Stimulated activated naive B cell treated with anti-CD40 and anti-IgM and Interleukin-4, amounts not matched to agents 10 μg/mL and 1 μg/mL and 100 μg/mL, for 72 hours (primary cell): ENCODE results near the gene PLD2.

Experiments
- ATAC-seq, 2 donors: fragments of 150-1000 bp; cut with Tn5 transposase; replicated peaks; 2 replicates each; pipeline ENCODE4 v1.10.0; 2021; ENCODE audit warnings: moderate library complexity in 1 of 2
- DNase-seq: peaks from one replicate; pipeline ENCODE4 v3.0.0; 2021
- H3K27ac Mint-ChIP-seq: one replicate; pipeline ENCODE4 v1.8.0; 2022; ENCODE audit warnings: mild to moderate bottlenecking, mixed read lengths
- H3K27me3 Mint-ChIP-seq, 2 donors: one replicate each; pipeline ENCODE4 v1.8.0; 2022; ENCODE audit warnings: mixed read lengths in 2 of 2
- H3K36me3 Mint-ChIP-seq, 2 donors: one replicate each; pipeline ENCODE4 v1.8.0; 2022; ENCODE audit warnings: mixed read lengths in 2 of 2, mild to moderate bottlenecking in 1 of 2
- H3K4me1 Mint-ChIP-seq, 2 donors: one replicate each; pipeline ENCODE4 v1.8.0; 2022; ENCODE audit warnings: mixed read lengths in 2 of 2, mild to moderate bottlenecking in 1 of 2
- H3K4me3 Mint-ChIP-seq, 2 donors: one replicate each; pipeline ENCODE4 v1.8.0; 2022; ENCODE audit warnings: mild to moderate bottlenecking in 2 of 2, mixed read lengths in 2 of 2, moderate library complexity in 1 of 2
- H3K9me3 Mint-ChIP-seq, 2 donors: one replicate each; pipeline ENCODE4 v1.8.0; 2022; ENCODE audit warnings: mixed read lengths in 2 of 2, mild to moderate bottlenecking in 1 of 2

The PLD2 gene

DNA sequence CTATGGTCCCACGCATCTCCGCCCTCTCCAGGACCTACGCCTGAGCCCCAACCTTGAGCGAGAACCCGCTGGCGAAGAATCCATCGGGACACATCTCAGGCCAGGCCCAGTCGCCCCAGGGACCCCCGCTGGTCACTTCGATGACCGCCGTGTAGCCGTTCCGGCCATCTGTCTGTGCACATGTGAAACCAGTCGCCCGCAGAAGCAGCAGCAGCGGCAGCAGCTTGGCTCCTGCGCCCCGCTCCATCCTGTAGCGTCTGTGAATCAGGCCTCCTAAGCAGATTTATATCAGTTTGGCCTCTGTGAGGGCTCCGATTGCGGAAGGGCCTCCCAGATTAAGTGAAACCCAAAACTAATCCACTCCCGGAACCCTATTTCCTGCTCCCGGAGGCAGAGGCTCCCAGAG is 20.8 kb upstream of the PLD2 start, which contains the start of gene VMO1:
Gene VMO1, minus strand, starts transcription at position 259 of the 406 bp plus-strand sequence. Its CDS starts 12 bp downstream, at position 247.
- H3K4me3 Mint-ChIP-seq, result peak within 1 kb of the TSS; percentile 41 to 70

DNA sequence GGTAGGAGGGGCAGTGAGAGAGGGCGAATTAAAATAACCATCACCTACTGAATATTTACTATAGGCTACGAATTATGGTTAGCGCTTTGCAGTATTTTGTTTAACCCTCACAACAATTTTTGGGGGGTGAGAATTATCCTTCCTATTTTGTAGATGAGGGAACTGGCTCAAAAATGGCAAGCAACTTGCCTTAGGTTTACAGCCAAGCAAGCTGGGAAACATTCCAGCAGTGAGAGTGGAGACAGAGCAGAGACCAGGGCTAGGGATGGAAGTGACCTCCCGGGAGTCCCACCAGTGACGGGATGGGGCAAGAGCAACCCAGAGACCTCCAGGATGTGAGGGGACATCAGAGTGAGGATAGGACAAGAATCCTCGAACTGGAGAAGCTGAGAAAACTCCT is 20.4 kb upstream of the PLD2 start:
- Mint-ChIP-seq H3K36me3 (peaks cover 0 to 2% of the 10 kb centered on the region in 2 donors), H3K27me3 (peaks cover 48 to 70% of the 10 kb centered on the region in 2 donors), H3K27ac (no peak overlapping the region), H3K4me3 (peak overlapping the region in 1 of 2 donors; percentile 44), H3K4me1 (peaks cover 21 to 46% of the 10 kb centered on the region in 2 donors), H3K9me3 (peaks cover 0 to 2% of the 10 kb centered on the region in 2 donors)
- no peak for DNase-seq
- ATAC-seq, result no peak

More for the DNA sequence above, 20.8 kb upstream of the PLD2 start, which contains the start of gene VMO1:
- Mint-ChIP-seq H3K36me3 (peaks cover 0 to 2% of the 10 kb centered on the region in 2 donors), H3K27ac (peak within 1 kb of the TSS; percentile 77), H3K4me1 (peaks cover 21 to 44% of the 10 kb centered on the region in 2 donors), H3K9me3 (peaks cover 0 to 2% of the 10 kb centered on the region in 2 donors), H3K27me3 (peaks cover 48 to 70% of the 10 kb centered on the region in 2 donors)
- ATAC-seq, result no peak
- DNase-seq, result no peak

DNA sequence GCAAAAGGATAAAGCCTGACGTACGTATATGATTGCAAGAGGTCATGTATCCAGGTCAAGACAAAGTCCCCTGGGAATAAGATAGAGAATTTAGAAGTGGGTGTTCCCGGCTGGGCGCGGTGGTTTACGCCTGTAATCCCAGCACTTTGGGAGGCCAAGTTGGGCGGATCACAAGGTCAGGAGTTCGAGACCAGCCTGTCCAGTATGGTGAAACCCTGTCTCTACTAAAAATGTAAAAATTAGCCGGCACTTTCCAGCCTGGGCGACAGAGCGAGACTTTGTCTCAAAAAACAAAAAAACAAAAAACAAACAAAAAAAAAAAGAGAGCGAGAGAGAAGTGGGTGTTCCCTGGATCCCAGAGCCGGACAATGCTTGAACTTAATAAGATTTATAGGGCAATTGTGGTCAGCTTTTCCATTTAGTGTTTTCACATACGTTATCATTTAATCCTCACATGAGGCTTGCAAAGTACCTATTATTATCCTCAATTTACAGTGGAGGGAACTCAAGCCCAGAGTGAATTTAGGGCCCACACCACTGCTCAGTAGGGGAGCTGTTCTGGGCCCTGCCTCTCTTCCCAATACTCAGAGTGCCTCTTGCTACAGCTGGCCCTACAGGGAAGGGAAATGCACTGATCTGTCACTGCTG is 18.7 kb upstream of the PLD2 start:
- no peaks in the 10 kb centered on the region for H3K9me3 Mint-ChIP-seq
- peaks cover 41 to 66% of the 10 kb centered on the region in 2 donors for H3K27me3 Mint-ChIP-seq
- peak overlapping the region; percentile 29 to 36 for H3K4me3 Mint-ChIP-seq
- H3K4me1 Mint-ChIP-seq, result peaks cover 17 to 46% of the 10 kb centered on the region in 2 donors
- ATAC-seq, result no peak
- DNase-seq, result no peak
- H3K27ac Mint-ChIP-seq, result peak overlapping the region; percentile 79
- H3K36me3 Mint-ChIP-seq, result no peaks in the 10 kb centered on the region

DNA sequence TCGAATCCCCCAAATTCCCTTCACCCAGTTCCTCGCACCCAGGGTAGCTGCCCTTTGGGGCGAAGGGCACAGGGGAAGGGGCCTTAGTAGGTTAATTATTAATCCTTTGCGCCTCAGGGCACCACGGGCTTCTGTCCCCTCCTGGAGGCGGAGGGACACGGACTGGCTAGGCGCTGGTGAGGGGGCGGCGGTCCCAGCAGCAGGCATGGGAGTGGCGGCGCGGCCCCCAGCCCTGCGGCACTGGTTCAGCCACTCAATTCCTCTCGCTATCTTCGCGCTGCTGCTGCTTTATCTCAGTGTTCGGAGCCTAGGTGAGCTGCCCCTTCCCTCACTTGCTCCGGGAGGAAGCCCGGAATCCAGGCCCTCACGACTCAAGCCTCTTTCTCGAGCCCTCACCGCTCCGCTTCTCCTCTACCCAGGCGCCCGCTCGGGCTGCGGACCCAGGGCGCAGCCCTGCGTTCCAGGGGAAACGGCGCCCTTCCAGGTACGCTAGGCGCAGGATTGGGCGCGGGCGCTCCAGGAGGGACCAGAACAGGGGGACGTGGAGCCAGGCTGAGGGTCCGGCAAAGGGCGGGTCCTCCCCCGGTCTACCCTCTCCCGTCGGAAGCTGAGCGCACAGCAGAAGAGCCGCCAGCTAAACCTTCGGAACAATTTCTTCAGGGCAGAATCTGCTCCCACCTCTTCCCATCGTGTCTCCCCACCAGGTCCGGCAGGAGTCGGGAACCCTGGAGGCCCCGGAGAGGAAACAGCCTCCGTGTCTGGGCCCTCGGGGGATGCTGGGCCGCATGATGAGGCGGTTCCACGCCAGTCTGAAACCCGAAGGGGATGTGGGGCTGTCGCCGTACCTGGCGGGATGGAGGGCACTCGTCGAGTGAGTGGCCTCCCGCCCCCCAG is 17.9 kb upstream of the PLD2 start, which contains the start of gene GLTPD2:
Gene GLTPD2, plus strand, starts transcription at position 158 of the 894 bp plus-strand sequence. Its CDS starts 48 bp downstream, at position 206.
- ATAC-seq (no peak), DNase-seq (no peak)
- peak within 1 kb of the TSS; percentile 88 to 96 for H3K4me3 Mint-ChIP-seq
- peaks cover 40 to 63% of the 10 kb centered on the region in 2 donors for H3K27me3 Mint-ChIP-seq
- H3K4me1 Mint-ChIP-seq, result peaks cover 17 to 46% of the 10 kb centered on the region in 2 donors
- no peaks in the 10 kb centered on the region for H3K36me3 Mint-ChIP-seq
- H3K9me3 Mint-ChIP-seq, result no peaks in the 10 kb centered on the region
- H3K27ac Mint-ChIP-seq, result peak within 1 kb of the TSS; percentile 79

DNA sequence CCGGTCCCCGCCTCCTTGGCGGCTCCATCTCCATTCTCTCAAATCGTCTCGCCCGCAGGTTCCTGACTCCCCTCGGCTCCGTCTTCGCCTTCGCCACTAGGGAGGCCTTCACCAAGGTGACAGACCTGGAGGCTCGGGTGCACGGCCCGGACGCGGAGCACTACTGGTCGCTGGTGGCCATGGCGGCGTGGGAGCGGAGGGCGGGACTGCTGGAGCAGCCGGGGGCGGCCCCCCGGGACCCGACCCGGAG is 17.3 kb upstream of the PLD2 start:
- Mint-ChIP-seq H3K27ac (peak overlapping the region; percentile 72), H3K4me1 (peaks cover 17 to 46% of the 10 kb centered on the region in 2 donors), H3K9me3 (no peaks in the 10 kb centered on the region), H3K36me3 (no peaks in the 10 kb centered on the region), H3K4me3 (peak overlapping the region; percentile 88 to 96), H3K27me3 (peaks cover 40 to 57% of the 10 kb centered on the region in 2 donors)
- ATAC-seq (no peak), DNase-seq (no peak)

DNA sequence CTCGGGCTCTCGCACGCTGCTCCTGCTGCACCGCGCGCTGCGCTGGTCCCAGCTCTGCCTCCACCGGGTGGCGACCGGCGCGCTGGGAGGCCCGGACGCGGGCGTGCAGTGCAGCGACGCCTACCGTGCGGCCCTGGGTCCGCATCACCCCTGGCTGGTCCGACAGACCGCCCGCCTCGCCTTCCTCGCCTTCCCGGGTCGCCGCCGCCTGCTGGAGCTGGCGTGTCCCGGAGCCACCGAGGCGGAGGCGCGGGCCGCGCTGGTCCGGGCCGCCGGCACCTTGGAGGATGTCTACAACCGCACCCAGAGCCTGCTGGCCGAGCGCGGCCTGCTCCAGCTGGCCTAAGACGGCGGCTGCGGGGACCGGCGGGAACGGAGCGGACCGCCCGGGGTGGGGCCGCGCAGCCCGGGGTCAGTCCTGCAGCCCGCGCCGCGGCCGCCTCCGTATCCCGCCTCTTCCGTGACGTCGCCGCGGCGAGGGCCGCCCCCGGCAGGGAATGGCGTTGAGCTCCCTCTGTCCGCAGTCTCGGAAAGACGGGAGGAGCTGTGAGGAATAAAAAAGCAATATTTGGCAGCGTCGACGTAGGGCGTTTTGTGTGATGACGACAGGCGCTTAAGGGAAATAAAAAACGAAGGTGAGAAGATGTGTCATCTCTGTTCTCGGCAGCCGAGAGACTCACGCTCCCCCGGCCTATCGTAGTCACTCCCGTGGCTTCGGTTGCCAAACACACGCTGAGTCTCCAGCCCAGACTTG is 16.8 kb upstream of the PLD2 start:
- Mint-ChIP-seq H3K27me3 (peaks cover 40 to 57% of the 10 kb centered on the region in 2 donors), H3K27ac (peak overlapping the region; percentile 88), H3K36me3 (no peaks in the 10 kb centered on the region), H3K4me3 (peak overlapping the region; percentile 88 to 96), H3K9me3 (no peaks in the 10 kb centered on the region), H3K4me1 (peaks cover 17 to 45% of the 10 kb centered on the region in 2 donors)
- peak; percentile 78 for DNase-seq
- peak; percentile 95 to 96 for ATAC-seq

DNA sequence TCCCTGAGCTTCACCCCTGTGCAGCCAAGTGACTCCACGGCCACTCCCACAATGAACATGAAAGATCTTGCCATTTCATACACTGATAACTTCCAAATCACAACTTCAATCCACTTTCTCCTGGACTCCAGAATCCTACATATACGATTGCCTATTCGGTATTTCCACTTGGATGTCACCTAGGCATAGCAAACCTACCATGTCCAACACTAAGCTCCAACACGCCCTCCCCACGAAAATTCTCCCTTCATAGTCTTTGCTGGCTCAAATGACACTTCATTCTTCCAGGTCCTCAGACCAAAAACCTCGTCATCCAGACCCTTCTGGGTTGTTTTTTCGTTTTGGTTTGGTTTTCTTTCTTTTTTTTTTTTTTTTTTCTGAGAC is 16.3 kb upstream of the PLD2 start:
- peak overlapping the region; percentile 88 to 96 for H3K4me3 Mint-ChIP-seq
- DNase-seq (no peak), ATAC-seq (no peak)
- H3K27me3 Mint-ChIP-seq, result peaks cover 35 to 51% of the 10 kb centered on the region in 2 donors
- no peaks in the 10 kb centered on the region for H3K9me3 Mint-ChIP-seq
- peaks cover 13 to 42% of the 10 kb centered on the region in 2 donors for H3K4me1 Mint-ChIP-seq
- peak overlapping the region; percentile 88 for H3K27ac Mint-ChIP-seq
- no peaks in the 10 kb centered on the region for H3K36me3 Mint-ChIP-seq

DNA sequence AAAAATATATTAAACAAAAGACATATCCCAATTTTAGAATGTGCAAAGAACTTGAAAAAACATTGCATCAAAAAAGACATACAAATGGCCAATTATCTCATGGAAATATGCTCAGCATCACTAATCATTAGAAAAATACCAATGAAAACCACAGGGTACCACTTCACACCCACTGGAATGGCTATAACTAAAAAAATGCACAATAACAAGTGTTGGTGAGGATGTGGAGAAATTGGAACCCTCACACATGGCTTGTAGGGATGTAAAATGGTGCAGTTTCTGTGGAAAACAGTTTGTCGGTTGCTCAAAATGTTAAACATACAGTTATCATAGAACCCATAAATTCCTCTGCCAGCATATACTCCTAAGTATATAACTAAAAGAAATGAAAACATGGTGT is 11.8 kb upstream of the PLD2 start:
- peaks cover 9 to 36% of the 10 kb centered on the region in 2 donors for H3K4me1 Mint-ChIP-seq
- H3K27me3 Mint-ChIP-seq, result peaks cover 6 to 11% of the 10 kb centered on the region in 2 donors
- peaks cover 15 to 18% of the 10 kb centered on the region in 2 donors for H3K36me3 Mint-ChIP-seq
- peak overlapping the region in 1 of 2 donors; percentile 96 for H3K4me3 Mint-ChIP-seq
- no peak for DNase-seq
- H3K9me3 Mint-ChIP-seq, result no peaks in the 10 kb centered on the region
- H3K27ac Mint-ChIP-seq, result peak overlapping the region; percentile 100
- no peak for ATAC-seq

DNA sequence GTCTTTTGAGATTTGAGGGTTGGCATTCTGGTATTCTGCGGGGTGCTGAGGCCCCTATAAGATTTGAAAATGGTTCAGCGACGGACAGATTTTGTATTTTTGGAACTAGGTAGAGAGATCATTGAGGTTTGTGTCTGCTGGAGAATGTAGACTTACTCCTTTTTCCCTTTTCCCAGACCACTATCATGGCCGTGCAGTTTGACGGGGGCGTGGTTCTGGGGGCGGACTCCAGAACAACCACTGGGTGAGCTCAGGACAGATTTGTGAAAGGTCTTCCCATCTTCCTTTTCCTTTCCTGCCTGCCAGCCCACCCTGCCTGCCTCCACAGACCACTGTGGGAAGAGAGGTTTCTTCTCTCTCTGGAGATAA is 10.4 kb upstream of the PLD2 start:
- Mint-ChIP-seq H3K27ac (peak overlapping the region; percentile 100), H3K4me3 (peak overlapping the region; percentile 96 to 100), H3K9me3 (no peaks in the 10 kb centered on the region), H3K27me3 (peaks cover 6 to 11% of the 10 kb centered on the region in 2 donors), H3K4me1 (peaks cover 16 to 38% of the 10 kb centered on the region in 2 donors), H3K36me3 (peaks cover 22 to 29% of the 10 kb centered on the region in 2 donors)
- peak in 1 of 2 donors; percentile 41 for ATAC-seq
- DNase-seq, result no peak

DNA sequence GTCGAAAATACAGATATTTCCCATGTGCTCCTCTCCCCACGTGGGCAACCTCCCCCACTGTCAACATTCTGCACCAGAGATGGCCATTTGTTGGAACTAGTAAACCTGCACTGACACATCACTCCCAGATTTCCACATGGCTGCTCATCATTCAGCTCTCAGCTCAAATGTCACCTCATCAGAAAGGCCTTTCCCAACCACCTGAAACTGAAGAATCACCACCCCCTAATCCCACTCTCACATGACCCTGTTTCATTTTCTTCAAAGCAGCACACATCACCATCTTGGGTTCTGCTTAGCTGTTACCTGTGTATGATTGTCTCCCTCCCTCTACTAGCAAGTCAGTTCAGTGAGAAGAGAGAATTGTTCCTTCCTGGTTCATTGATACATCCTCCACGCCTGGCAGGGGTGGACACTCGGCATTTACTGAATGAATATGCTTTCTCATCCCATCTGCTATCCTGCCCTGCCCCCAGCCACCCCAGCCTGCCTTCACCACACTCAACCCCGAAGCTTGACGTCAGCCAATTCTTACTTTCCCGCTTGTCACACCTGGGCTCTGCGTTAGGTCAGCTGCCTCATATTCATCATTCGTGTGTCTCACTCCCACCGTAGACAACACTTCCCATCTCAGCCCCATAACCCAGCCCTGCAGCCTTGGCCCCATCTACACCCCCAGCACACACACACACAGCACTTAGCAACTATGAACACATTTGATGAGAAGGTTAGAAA is 6.3 kb upstream of the PLD2 start:
- ATAC-seq, result peak; percentile 53 to 62
- Mint-ChIP-seq H3K27ac (peak overlapping the region; percentile 68), H3K27me3 (no peaks in the 10 kb centered on the region), H3K36me3 (peaks cover 22 to 29% of the 10 kb centered on the region in 2 donors), H3K4me3 (no peak overlapping the region), H3K4me1 (peaks cover 16 to 37% of the 10 kb centered on the region in 2 donors), H3K9me3 (no peaks in the 10 kb centered on the region)
- no peak for DNase-seq

DNA sequence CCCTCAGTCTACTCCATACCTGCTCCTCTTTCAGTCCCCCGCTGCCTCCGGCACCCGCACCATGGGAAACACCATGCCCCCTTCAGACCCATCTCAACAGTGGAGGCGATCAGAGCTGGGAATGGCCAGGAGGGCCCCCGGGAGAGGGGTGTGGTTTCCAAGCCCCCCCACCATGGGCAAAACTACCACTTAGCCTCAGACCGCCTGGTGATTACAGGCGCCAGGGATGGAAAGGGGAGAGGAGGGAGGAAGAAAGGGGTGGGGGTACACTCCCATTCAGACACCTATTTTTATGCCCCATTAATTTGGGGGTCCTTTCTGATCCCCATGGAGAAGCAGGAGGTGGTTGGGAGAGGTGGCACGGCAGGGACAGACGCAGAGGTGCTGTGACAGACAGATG is 4.7 kb upstream of the PLD2 start, which contains the start of gene C17orf114:
Gene C17orf114, minus strand, starts transcription at position 101 of the 400 bp plus-strand sequence.
- no peak for DNase-seq
- no peaks in the 10 kb centered on the region for H3K27me3 Mint-ChIP-seq
- peaks cover 18 to 20% of the 10 kb centered on the region in 2 donors for H3K36me3 Mint-ChIP-seq
- peaks cover 13 to 22% of the 10 kb centered on the region in 2 donors for H3K4me1 Mint-ChIP-seq
- H3K4me3 Mint-ChIP-seq, result no peak within 1 kb of the TSS
- H3K27ac Mint-ChIP-seq, result peak within 1 kb of the TSS; percentile 68
- no peak for ATAC-seq
- H3K9me3 Mint-ChIP-seq, result no peaks in the 10 kb centered on the region

DNA sequence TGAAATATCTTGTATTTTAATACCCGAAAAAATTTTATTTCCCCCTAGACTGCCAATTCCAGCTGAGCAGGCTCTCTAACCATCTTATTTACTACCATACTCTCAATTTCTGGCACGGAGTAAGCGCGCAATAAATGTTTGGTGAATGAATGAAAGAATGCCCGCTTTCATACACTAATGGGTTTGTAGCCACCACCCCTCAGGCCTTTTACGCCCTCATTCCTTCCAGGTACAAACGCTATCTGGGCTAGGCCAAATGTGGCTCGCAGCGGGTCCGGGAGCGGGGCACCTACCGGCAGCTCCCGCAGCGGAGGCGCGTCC is 536 bp upstream of the PLD2 start:
- DNase-seq, result no peak
- peaks cover 12 to 29% of the 10 kb centered on the region in 2 donors for H3K4me1 Mint-ChIP-seq
- peak overlapping the region; percentile 63 to 78 for H3K4me3 Mint-ChIP-seq
- ATAC-seq, result no peak
- H3K27ac Mint-ChIP-seq, result peak overlapping the region; percentile 31
- H3K36me3 Mint-ChIP-seq, result peaks cover 13 to 19% of the 10 kb centered on the region in 2 donors
- H3K27me3 Mint-ChIP-seq, result no peaks in the 10 kb centered on the region
- H3K9me3 Mint-ChIP-seq, result no peaks in the 10 kb centered on the region

DNA sequence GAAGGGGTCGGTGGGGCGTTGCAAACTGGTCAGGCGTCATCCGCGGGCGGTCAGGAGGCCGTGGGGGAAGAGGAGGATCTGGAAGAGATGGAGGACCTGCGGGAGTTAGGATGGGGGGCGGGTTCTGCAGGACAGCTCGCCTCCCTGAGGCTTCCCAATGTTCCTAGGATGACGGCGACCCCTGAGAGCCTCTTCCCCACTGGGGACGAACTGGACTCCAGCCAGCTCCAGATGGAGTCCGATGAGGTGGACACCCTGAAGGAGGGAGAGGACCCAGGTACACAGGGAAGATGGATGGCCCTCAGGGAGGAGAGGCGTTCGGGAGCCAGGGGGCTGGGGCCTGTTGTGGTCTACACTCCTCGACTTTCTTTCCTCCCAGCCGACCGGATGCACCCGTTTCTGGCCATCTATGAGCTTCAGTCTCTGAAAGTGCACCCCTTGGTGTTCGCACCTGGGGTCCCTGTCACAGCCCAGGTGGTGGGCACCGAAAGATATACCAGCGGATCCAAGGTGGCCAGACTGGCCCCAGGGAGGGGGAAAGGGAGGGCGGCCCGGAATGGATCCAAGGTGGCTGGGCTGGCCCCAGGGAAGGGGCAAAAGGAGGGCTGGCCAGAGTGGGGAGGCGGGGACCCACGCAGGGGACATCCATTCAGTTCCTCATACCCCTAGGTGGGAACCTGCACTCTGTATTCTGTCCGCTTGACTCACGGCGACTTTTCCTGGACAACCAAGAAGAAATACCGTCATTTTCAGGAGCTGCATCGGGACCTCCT is 839 bp downstream of the PLD2 start:
- H3K27me3 Mint-ChIP-seq, result no peaks in the 10 kb centered on the region
- DNase-seq (no peak), ATAC-seq (no peak)
- H3K4me3 Mint-ChIP-seq, result peak overlapping the region; percentile 81 to 83
- no peaks in the 10 kb centered on the region for H3K9me3 Mint-ChIP-seq
- H3K36me3 Mint-ChIP-seq, result peaks cover 13 to 26% of the 10 kb centered on the region in 2 donors
- H3K27ac Mint-ChIP-seq, result peak overlapping the region; percentile 86
- peaks cover 12 to 28% of the 10 kb centered on the region in 2 donors for H3K4me1 Mint-ChIP-seq
